Osteocyte (in vitro differentiated cells): ENCODE results near the gene ZNF784. TPM values are rescaled to one million over a fixed set of nuclear protein-coding genes. Genes with fewer than 3 reads are reported as not detected.
"Not testable (repeated sequence)": the region's sequence is repeated elsewhere in the genome, so short reads cannot be mapped to it uniquely, and the experiment has no call there.

Experiments
- DNase-seq: peaks from one replicate; pipeline ENCODE4 v3.0.0; 2021; ENCODE audit warnings: mixed read lengths; ENCODE audit not compliant: unreplicated experiment; ENCODE audit errors: extremely low spot score
- H3K27ac Mint-ChIP-seq: one replicate; pipeline ENCODE4 v1.8.0; 2021; ENCODE audit warnings: mild to moderate bottlenecking, mixed read lengths; ENCODE audit not compliant: unreplicated experiment
- H3K27me3 Mint-ChIP-seq: one replicate; pipeline ENCODE4 v1.8.0; 2021; ENCODE audit warnings: mixed read lengths; ENCODE audit not compliant: unreplicated experiment
- H3K36me3 Mint-ChIP-seq: one replicate; pipeline ENCODE4 v1.8.0; 2021; ENCODE audit warnings: mixed read lengths; ENCODE audit not compliant: unreplicated experiment
- H3K4me1 Mint-ChIP-seq: one replicate; pipeline ENCODE4 v1.8.0; 2021; ENCODE audit warnings: mixed read lengths; ENCODE audit not compliant: unreplicated experiment
- H3K4me3 Mint-ChIP-seq: one replicate; pipeline ENCODE4 v1.8.0; 2021; ENCODE audit warnings: mild to moderate bottlenecking, moderate library complexity, mixed read lengths; ENCODE audit not compliant: unreplicated experiment
- H3K9me3 Mint-ChIP-seq: one replicate; pipeline ENCODE4 v1.8.0; 2021; ENCODE audit warnings: mixed read lengths; ENCODE audit not compliant: unreplicated experiment
- CTCF ChIP-seq: fragments of 200-600 bp; sonication (generic); IDR thresholded peaks from 2 replicates; pipeline ENCODE4 v1.5.0; 2021; ENCODE audit warnings: antibody characterized with exemption, mild to moderate bottlenecking, moderate library complexity
- total RNA-seq: library from RNA; stranded (reverse); gene quantifications from 2 replicates; pipeline ENCODE4 v1.2.1, GENCODE V29; 2021

The ZNF784 gene
- total RNA-seq, 1 donor from 2014 or later, result 9.6 TPM

GRCh38 chr19:55576746-55577145, 47.6 kb downstream of the ZNF784 start:
- Mint-ChIP-seq H3K4me3 (peak overlapping the region; percentile 54), H3K27me3 (no peaks in the 10 kb centered on the region), H3K36me3 (peaks cover 16% of the 10 kb centered on the region), H3K4me1 (peaks cover 13% of the 10 kb centered on the region), H3K27ac (no peak overlapping the region), H3K9me3 (no peaks in the 10 kb centered on the region)
- TF ChIP-seq CTCF, result no peak
- DNase-seq, result no peak

DNA sequence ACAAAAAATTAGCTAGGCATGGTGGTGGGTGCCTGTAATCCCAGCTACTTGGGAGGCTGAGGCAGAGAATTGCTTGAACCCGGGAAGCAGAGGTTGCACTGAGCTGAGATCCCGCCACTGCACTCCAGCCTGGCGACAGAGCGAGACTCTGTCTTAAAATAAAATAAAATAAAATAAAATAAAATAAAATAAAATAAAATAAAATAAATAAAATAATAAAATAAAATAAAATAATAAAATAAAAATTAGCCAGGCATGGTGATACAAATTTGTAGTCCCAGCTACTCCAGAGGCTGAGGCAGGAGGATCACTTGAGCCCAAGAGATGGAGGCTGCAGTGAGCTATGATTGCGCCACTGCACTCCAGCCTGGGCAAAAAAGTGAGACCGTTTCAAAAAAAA, 50.4 kb downstream of the ZNF784 start:
- H3K9me3 Mint-ChIP-seq, H3K27me3 Mint-ChIP-seq: not testable (repeated sequence)

More for the DNA sequence above, 50.4 kb downstream of the ZNF784 start:
- not testable (repeated sequence) for H3K27ac Mint-ChIP-seq, DNase-seq, H3K4me3 Mint-ChIP-seq, H3K4me1 Mint-ChIP-seq
- peaks cover 12% of the 10 kb centered on the region for H3K36me3 Mint-ChIP-seq

Other genes with a start within 250 kb of the ZNF784 start
- gene TMEM190, start 247.7 kb downstream of the ZNF784 start, total RNA-seq, result not detected in 2 replicates
- 0.70 and 1.1 TPM in 2 replicates for gene TMEM238, start 240.3 kb downstream of the ZNF784 start, total RNA-seq
- gene RPL28, start 238.6 kb downstream of the ZNF784 start, total RNA-seq, result 1,845 and 2,000 TPM in 2 replicates
- gene UBE2S, start 216.8 kb downstream of the ZNF784 start, total RNA-seq, result 70.7 and 71.1 TPM in 2 replicates
- gene SHISA7, start 181.3 kb downstream of the ZNF784 start, total RNA-seq, result not detected in 2 replicates
- 37.0 and 39.8 TPM in 2 replicates for gene ISOC2, start 162.9 kb downstream of the ZNF784 start, total RNA-seq
- gene C19orf85, start 159.8 kb downstream of the ZNF784 start, total RNA-seq, result not detected in 2 replicates
- 10.4 and 11.6 TPM in 2 replicates for gene ZNF628, start 147.9 kb downstream of the ZNF784 start, total RNA-seq
- 54.2 and 58.2 TPM in 2 replicates for gene NAT14, start 139.4 kb downstream of the ZNF784 start, total RNA-seq
- gene SSC5D, start 136.1 kb downstream of the ZNF784 start, total RNA-seq, result 21.5 and 22.1 TPM in 2 replicates
- not detected in 2 replicates for gene SBK2, start 87.4 kb downstream of the ZNF784 start, total RNA-seq
- gene SBK3, start 79.0 kb downstream of the ZNF784 start, total RNA-seq, result not detected in 2 replicates
- gene ZNF579, start 43.7 kb downstream of the ZNF784 start, total RNA-seq, result 27.4 and 29.2 TPM in 2 replicates
- 17.0 and 19.1 TPM in 2 replicates for gene FIZ1, start 25.0 kb downstream of the ZNF784 start, total RNA-seq
- 15.5 and 15.6 TPM in 2 replicates for gene ZNF524, start 24.3 kb downstream of the ZNF784 start, total RNA-seq
- 16.9 and 19.2 TPM in 2 replicates for gene ZNF865, start 18.9 kb downstream of the ZNF784 start, total RNA-seq
- gene ZNF580, start 16.4 kb upstream of the ZNF784 start, total RNA-seq, result 62.3 and 79.8 TPM in 2 replicates
- 29.6 and 33.8 TPM in 2 replicates for gene ZNF581, start 19.1 kb upstream of the ZNF784 start, total RNA-seq
- gene CCDC106, start 23.6 kb upstream of the ZNF784 start, total RNA-seq, result 25.9 and 28.1 TPM in 2 replicates
- gene U2AF2, start 30.5 kb upstream of the ZNF784 start, total RNA-seq, result 174 and 189 TPM in 2 replicates
- gene EPN1, start 50.7 kb upstream of the ZNF784 start, total RNA-seq, result 142 and 148 TPM in 2 replicates
- not detected in 2 replicates for gene NLRP9, start 113.8 kb upstream of the ZNF784 start, total RNA-seq
- not detected in 2 replicates for gene RFPL4A, start 134.5 kb upstream of the ZNF784 start, total RNA-seq
- not detected in 2 replicates for gene RFPL4AL1, start 144.6 kb upstream of the ZNF784 start, total RNA-seq
- gene NLRP11, start 207.4 kb upstream of the ZNF784 start, total RNA-seq, result not detected in 2 replicates
- gene NLRP4, start 212.0 kb upstream of the ZNF784 start, total RNA-seq, result not detected in 2 replicates